NCI-H146 treated with DMSO at 0.1 percent for 48 hours (cell line): ENCODE measurements around the gene CFAP74.
A peak's percentile ranks its signal among the peaks of the same experiment; 100 is the strongest.

ENCODE experiments used
- DNase-seq: peaks from one replicate; lab custom pipeline; 2025; ENCODE audit not compliant: unreplicated experiment; lab: John Stamatoyannopoulos, UW

CFAP74 gene

DNA sequence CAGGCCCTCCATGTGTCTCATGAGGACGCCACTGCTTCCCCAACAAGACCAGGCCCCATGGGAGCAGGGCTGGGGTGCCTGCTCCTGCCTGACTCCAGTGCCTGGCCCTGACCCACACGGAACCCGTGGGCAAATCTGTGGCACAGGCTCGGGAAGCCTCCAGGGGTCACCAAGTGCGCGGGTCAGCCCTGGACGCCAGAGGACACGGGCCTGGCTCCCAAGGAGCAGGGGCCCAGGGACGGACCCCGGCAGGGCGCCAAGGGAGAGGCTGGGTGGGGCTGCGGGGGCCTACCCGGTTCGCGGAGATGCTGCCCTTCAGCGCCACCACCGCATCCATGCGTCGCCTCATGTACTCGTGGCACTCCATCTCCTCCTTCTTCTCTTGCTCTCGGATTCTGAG lies 31.9 kb downstream of the CFAP74 start:
- DNase-seq: no peak

- DNase-seq: no peak
Measured at GRCh38 chr1:1971017-1971416, 32.6 kb downstream of the CFAP74 start.

GRCh38 chr1:1969953-1970716 lies 33.5 kb downstream of the CFAP74 start:
- DNase-seq: no peak

DNA sequence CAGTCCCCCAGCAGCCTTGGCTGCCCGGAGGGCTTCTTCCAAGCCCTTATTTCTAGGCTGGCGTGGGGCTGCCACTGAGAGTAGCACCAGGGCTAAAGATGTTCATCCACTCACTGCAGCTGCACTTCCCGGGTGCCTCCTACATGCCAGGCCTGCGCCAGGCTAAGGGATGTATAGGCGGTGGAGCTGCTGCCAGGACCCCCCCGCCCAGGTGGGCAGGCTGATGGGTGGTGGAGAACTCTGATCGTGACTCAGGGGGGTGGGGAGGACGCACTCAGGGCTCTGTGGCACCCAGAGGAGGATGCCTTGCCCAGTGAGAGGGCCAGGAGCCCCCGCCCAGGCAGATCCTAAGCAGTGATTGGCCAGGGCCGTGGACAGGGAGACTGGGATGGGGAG lies 34.1 kb downstream of the CFAP74 start:
- no peak for DNase-seq

DNA sequence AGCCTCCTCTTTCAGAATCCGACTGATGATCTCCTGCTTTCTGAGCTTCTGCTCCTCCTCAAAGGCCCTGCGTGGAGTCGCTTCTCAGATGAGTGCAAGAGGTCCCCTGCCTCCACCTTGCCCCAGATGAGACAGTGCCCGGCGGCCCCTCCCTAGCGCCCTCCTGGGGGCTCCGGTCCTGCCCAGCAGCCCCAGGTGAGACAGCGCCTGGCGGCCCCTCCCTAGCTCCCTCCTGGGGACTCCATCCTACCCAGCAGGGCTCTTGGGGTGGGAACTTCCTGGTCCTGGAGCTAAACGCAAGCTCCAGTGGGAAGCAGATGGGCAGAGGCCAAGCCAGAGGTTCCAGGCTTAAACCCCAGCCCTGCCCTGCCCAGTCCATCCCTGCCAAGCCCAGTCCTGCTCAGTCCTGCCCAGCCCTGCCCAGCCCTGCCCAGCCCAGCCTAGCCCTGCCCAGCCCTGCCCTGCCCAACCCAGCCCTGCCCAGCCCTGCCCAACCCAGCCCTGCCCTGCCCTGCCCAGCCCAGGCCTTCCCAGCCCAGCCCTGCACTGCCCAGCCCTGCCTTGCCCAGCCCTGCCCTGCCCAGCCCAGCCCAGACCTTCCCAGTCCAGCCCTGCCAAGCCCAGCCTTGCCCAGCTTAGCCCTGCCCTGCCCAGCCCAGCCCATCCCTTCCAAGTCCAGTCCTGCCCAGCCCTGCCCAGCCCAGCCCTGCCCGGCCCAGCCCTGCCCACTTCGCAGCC lies 34.6 kb downstream of the CFAP74 start:
- DNase-seq: no peak

DNA sequence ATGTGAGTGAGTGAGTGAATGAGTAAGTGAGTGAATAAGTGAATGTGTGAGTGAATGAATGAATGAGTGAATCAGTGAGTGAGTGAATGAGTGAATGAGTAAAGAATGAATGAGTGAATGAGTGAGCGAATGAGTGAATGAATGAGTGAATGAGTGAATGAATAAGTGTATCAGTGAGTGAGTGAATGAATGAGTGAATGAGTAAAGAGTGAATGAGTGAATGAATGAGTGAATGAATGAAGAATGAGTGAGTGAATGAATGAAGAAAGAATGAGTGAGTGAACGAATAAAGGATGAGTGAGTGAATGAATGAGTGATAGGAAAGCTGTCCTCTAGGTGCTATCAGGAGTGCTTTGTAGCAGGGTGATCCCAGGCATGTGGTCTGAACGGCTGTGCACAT lies 35.7 kb downstream of the CFAP74 start:
- no peak for DNase-seq

DNA sequence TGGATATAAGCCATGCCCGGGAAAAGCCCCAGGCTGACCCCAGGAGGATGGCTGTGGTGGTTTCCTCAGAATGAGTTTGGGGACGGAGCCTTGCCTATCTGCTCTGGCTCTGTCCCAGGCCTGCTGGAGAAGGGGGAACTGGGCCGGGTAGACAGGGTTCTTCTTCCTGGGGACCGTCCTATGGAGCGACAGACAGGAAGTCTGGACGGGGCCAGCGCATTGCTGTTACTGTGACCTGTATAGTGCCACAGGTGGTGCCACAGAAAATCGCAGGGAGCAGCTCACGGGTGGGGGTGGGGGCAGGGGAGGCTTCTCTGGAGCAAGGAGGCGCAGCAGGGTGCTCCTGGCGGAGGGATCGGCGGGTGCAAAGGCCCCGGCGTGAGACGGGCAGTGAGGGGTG lies 36.4 kb downstream of the CFAP74 start:
- DNase-seq: no peak

DNA sequence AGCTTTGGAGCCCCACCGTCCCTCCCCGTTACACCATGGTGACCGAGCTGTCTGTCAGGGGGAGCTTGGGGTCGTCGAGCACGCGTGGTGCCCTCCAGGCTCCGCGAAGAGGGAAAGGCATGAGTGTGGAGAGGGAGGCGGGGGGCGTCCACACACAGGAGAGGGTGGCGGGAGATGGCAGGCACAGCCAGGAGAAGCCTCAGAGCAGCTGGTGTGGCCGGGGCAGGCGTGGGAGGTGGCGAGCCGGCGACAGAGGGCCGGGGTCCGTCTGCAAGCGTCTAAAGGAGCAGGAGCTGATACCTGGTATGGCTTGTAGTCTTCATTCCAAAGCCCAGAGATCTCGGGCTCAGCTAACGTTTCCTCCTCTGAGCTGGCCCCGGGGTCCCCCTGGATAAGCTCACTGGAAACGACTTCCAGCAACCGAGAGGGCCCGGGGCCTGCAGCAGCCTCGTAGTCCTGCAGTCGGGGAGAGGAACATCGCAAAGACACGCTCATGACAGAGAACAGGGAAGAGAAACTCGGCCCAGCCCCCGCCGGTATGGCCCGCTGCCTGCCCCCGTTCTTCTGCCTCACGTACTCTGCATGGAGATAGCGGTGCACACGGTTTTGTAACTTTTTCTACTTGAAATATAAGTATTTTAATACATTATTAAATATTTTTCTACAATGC lies 37.4 kb downstream of the CFAP74 start:
- DNase-seq: no peak

DNA sequence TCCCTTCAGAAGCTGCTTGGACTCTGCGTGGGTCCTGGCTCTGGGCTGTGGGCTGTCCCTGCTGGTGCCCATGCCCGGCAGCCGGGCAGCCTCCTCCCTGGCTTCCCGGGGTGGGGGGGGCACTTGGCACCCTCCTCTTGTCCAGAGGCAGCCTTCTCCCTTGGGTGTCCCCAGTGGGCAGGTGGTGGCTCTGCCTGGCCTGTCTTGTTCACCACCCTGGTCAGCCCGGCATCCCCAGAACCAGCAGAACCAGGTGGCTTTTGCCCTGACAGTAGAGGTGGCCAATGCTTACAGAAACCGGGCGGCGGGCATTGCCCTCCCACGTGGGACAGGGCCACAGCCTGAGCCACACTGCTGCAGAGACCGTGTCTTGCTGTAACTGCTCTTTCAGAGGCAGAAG lies 38.0 kb downstream of the CFAP74 start:
- no peak for DNase-seq

GRCh38 chr1:1964811-1965210 lies 38.8 kb downstream of the CFAP74 start:
- no peak for DNase-seq

DNA sequence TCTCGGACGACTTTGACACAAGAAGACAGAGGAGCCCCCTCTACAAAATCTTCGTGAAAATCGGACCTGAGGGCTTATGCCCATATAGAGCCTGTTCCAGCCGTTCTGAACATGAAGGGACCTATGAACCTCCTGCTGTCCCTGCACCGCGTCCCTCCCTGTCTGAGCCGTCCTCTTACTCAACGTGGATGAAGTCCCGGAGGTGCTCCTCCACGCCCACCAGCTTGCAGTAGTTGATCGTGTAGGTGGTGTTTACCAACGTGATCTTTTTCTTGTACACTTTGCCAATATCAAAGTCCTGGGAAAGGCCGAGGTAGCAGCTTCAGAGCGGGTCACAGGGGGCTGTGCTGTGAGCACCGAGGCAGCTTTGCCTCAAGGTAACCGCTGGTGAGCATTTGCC lies 40.0 kb downstream of the CFAP74 start:
- DNase-seq: no peak

GRCh38 chr1:1962752-1963151 lies 40.8 kb downstream of the CFAP74 start:
- DNase-seq: no peak

- DNase-seq: no peak
Measured at GRCh38 chr1:1960480-1961196, 42.9 kb downstream of the CFAP74 start.

DNA sequence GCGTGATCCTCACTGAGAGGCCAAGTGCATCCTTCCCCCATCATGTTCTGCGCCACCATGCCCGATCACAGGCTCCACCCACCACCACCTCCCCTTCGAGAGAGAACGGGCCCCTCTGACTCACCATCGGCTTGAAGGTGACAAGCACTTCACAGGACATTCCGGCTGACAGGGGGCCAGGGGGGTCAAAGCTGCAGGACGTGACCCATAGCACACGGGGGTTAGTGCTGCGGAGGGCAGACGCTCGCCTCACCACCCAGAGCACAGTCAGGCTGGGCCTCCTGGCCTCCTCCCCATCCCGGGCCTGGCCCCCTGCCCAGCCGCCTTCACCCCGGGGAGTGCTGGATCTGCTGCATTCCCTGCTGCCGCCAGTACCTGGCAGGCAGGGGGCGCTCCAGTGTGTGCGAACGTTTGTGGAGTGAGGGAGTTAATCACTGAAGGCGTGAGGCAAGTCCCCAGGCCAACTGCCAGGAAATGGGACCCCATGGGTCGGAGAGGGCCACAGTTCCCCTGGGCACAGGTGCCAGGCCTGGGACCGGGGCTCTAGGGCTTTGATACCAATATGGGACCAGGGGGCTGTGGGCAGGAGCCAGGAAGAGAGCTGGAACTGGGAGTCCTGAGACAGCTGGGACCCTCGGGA lies 43.6 kb downstream of the CFAP74 start:
- no peak for DNase-seq

- DNase-seq: no peak
Measured at GRCh38 chr1:1959459-1959839, 44.1 kb downstream of the CFAP74 start.

DNA sequence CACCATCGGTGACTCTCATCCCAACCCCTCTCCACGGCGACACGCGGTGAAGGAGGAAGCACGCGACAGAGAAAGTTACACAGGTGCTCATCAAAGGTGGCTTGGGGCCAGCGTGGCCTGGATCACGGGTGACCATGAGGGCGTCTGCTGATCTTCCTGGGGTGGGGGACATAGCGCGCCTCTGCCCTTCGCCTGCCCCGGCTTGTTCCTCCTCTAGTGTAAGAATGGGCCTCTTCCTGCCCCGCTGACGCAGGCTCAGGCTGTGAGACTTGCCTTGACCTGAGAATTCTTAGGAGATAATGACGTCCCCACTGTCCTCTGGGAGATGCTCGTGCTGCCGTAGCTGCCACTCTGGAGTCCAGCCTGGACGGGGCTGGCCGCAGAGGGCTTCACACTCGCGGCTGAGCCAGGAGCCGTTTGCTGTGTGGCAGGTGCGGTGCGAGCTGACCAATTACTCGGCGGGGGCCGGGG lies 45.5 kb downstream of the CFAP74 start:
- no peak for DNase-seq

GRCh38 chr1:1957533-1957961 lies 46.0 kb downstream of the CFAP74 start:
- no peak for DNase-seq

GRCh38 chr1:1956586-1957532 lies 46.7 kb downstream of the CFAP74 start:
- DNase-seq: no peak

DNA sequence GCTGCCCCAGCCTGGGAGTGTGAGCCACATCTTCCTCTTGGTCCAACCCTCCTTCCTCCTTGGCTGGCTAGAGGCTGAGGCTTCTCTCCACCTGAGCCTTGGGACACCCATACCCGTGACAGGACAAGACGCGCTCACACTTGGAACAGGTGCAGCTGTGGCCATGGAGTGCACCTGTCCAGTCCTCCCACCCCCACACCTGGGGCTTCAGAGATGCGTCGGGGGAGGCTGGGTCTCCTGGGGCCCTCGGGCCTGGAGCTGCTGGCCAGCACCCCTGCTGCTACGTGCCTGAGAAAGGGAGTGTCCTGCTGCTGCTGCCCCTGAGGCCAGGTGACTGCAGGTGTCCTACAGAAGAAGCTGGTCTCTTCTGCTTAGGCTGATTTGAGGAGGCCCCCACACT lies 47.5 kb downstream of the CFAP74 start:
- DNase-seq: peak; percentile 19

GRCh38 chr1:1955621-1956094 lies 47.9 kb downstream of the CFAP74 start:
- no peak for DNase-seq
